NCI-H1436 treated with DMSO at 0.1 percent for 48 hours (cell line): ENCODE results near the gene KCNK10.
A peak's percentile ranks its signal among the peaks of the same experiment; 100 is the strongest.
"Not testable (repeated sequence)": the region's sequence is repeated elsewhere in the genome, so short reads cannot be mapped to it uniquely, and the experiment has no call there.

ENCODE experiments used
- DNase-seq: peaks from one replicate; lab custom pipeline; 2025; lab: John Stamatoyannopoulos, UW

Gene KCNK10

DNA sequence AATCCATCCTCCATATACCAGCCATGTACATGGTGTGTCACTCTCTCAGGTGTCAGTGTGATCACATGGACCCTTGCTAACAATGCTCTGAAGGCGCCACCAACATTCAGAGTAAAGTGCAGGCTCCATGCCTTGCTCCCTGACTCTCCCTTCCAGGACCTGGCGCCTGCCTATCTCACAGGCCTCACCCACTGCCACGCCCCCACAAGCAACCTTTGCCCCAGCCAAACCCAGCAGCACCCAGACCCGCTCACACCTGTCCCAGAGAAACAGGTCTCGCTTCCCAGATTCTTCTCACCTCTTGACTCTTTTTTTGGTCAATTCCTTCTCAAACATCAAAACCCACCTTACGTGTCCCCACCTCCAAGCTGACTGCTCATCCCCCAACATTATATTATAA is 52.3 kb downstream of the KCNK10 start:
- DNase-seq, result no peak

DNA sequence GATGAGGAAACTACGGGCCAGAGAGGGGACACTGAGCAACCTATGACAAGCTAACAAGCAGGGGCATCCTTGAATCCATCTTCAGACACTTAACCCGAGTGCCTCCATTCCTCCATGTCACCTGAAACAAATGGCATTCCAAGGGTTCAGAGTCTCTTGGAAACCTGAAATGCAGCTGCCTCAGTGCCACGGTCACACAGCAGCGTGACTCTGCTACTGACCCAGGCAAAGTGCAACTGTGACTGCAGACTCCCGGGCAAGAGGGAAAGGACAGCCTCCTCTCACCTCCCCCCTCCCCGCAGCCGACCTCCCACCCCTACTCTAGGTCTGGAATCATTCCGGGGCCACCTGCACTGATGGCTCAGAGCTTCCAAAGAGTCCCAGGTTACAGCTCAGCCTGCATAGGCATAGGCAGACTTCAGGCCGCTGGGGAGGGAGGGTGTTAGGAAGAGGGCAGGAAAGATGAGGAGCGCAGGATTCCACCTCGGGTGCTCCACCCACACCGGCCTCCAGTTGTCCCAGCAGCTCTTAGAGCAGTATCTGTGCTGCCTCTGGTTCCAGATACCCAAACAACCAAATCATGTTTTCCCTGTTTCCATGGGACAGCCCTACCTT is 53.2 kb downstream of the KCNK10 start:
- no peak for DNase-seq

DNA sequence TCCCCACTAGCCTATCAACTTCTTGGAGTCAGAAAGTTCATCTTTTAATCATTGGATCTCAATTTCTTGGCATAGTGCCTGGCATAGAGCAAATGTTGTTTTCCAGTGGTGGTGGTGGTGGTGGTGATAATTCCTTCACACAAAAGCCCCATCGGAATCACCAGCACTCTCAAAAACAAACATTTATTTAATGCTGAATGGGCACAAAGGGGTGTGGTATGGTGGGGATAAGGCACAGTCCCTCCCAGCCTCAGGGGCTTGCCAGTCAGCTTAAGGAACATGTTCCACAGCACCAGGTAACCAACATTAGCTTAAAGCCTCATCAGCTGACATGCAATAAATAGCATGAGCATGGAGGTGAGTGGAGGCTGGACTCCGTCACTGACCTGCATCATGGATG is 56.6 kb downstream of the KCNK10 start:
- DNase-seq, result no peak

DNA sequence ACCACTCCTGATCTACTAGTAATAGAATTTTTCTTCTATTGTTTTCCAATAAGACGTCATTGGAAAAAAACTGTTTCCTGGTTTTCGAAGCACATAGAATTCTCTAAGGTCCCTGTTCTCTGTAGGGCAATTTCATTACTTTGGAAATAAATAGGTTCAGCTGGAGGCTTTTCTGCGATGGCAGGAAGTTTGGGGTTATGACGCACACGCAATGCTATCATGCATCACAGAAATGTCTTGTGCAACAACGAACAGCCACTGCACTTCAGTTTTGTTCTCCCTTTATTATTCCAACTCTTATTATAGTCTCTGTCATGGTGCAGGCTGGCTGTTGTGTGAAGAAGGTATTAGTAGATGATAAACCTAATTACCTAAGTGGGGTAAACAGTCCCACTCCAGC is 59.0 kb downstream of the KCNK10 start:
- no peak for DNase-seq

DNA sequence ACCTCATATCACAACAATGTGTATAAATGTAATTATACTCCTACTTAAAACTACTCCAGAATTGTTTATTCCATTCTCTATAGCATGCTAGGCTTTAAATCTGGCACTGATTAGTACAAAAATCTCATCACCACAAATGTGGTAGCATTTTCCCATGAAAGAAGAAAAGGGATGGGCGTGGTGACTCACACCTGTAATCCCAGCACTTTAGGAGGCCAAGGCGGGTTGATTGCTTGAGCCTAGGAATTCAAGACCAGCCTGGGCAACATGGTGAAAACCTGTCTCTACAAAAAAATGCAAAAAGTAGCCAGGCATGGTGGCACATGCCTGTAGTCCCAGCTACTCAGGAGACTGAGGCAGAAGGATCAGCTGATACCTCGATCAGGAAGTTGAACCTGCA is 61.8 kb downstream of the KCNK10 start:
- not testable (repeated sequence) for DNase-seq

DNA sequence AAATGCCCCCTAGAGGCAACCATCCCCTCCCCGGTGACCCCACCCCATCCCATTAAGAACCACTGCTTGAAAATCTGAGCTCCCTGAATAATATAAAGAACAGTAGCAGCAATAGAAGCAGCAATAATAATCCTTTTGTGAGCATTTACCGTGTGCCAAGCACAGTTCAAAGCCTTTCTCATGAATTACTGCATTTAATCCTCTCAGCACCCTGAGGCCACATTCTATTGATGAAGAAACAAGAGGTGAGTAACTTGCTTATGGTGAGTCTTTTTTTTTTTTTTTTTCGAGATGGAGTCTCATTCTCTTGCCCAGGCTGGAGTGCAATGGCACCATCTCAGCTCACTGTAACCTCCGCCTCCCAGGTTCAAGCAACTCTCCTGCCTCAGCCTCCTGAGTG is 65.0 kb downstream of the KCNK10 start:
- DNase-seq, result no peak

DNA sequence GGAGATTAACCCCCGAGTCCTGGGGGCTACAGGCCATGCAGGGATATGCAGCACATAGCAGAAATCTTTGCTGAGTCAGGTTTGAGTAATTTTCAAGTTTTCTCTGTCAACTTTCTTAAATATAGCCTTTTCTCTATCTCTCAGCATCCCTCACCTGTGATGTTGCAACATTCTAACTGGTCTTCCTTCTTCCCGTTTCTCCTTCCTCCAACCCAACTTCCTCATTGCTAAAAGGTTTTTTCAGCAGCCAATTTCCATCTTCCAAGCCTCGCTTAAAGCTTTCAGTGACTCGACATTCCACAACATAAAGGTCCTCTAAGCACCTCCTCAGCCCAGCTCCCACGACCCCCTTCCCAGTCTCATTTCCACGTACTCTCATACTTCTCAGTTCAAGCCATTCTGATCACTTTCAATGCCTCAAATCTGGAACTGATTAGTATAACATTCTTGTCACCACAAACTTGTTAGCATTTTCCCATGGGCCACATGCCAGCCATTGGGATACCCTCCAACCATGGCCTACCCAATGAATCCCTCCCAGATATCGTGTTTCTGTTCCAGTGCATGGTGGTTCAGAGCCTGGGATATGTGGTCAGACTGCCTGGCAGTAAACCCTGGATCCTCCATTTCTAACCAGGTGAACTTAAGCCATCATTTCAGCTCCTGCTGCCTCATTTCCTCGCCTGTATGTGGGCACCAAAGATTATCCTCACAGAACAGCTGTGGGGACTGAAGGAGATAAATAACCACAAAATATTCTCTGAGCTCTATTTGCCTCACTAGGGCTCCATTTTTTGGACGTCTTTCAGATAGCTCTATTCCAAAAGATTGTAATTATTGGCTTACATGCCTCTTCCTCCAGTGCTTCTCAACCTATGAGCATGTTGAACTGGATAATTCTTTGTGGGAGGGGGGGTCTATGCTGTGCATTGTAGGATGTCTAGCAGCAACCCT is 65.8 kb downstream of the KCNK10 start:
- DNase-seq, result no peak

DNA sequence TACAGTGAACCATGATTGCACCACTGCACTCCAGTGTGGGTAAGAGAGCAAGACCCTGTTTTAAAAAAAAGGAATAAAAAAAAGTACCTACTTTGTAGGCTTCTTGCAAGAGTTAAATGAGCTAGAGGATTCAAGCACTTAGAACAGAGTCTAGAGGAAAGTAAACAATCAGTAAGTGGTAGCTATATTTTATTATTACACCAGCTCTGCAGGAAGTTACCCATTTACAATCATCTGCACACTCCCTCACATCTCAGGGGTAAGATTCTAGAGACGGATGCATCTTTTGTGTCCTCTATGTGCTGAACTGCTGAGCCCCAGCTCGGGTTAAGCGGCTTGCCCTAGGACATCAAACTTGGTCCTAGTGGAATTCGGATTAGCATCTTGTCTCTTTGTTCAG is 67.3 kb downstream of the KCNK10 start:
- no peak for DNase-seq

DNA sequence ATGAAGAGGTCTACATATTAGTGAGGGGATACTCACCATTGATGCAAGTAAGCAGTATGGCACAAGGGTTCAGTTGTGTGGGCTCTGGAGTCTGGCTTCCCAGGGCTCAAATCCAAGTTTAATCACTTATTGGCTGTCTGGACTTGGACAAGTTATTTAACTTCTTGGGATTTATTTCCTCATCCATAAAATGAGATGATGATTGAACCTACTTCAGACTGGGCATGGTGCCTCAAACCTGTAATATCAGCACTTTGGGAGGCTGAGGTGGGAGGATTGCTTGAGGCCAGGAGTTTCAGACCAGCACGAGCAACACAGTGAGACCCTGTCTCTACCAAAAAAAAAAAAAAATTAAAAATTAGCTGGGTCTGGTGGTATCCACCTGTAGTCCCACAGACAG is 67.9 kb downstream of the KCNK10 start:
- no peak for DNase-seq

DNA sequence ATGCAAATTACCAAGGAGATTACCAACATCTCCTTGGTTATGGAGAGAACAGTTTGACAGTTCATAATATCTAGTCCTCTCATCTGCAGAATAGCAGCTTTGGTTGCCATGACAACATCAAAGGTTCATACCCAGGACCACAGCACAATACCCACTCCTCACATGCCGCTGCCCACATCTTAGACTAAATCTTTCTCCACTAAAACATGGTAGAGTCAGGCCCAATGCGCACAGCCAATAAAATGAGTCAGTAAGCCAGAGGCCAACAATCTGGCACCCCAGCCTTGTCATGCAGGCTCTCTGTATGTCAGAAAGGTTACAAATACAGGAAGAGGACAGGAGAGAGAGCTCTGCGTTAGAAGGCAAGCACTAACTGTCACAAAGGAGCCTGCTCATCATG is 70.6 kb downstream of the KCNK10 start:
- no peak for DNase-seq

DNA sequence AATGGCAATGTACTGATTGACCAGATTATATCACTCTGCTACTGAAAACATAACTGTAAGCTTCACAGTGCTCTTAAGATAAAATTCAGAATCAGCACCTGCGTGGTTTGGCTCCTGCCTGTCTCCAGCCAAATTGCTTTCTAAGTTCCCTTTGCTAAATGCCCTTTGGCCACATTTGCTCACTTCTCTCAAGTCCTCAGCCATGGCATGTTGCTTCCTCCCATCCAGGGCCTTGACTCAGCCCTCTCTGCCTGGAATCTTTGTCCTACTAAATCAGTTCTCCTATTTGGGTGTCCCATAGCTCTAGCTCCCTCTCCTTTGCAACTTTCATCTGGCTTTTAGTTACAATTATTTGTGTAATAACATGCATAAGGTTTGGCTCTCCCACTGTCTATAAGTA is 71.4 kb downstream of the KCNK10 start:
- no peak for DNase-seq

DNA sequence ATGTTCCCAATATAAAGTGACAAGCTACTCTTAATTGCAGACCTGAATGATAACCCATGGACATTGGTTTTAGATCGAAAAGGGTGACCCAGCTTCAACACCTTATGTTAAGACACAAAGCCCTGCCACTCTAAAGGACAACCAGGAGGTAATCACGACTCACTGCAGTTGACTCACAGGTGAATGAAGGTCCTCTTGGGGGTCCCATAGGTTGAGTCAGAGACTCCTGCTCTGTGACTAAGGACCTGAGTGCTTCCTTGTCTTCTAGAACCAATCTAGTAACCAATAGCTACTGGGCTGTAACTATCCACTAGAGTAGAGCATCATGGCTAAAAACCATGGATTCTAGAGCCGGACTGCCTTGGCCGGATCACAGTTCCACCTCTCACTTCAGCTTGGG is 73.8 kb downstream of the KCNK10 start:
- DNase-seq, result no peak

DNA sequence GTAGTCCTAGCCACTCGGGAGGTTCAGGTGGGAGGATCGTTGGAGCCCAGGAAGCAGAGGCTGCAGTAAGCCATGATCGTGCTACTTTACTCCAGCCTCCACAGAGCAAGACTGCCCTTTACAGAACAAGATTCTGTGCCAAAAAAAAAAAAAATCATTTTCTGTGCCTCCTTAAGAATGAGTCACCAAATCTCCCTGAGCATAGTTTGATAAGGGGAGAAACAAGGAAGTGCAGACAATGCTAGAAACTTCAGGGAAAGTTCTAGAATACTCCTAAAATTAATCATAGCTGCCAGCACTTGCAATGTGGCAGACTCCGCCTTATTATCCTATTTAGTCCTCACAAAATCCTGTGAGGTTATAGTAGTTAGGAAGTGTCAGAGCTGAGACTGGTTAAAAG is 74.5 kb downstream of the KCNK10 start:
- DNase-seq, result no peak

DNA sequence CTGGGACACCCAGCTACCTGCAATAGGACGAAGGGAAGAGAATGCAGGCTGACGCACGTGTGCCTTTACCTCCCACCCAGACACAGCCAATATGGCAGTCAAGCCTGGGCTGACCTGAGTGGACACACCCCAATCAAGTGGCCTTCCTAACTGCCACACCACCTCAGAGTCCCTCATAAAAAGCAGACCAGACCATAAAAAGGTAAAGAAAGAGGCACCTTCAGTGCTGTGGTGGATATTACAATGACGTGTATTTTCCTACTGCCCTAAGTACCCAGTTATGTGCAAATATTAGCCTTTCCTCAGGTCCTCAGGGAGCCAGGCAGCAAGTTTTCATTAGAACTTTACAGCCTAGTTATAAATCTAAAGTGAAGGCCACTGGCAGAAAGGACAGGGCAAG is 75.8 kb downstream of the KCNK10 start:
- no peak for DNase-seq

DNA sequence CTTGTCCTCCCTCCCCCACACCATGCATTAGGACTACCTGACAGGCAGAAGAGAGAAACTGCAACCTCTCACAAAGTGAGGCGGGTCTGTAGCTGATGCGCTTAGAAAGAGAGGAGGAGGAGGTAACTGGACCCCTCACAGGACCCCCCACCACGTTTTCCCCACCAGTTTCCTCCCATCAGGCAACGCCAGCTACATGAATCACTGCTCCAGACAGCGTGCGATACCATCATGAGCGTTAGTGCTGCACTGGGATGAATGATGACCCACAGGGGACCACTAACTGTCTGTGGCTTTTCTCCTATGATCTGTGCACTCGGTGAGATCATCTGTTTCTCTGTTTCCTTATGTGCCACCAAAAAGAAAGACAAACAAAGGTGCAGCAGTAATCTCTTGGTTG is 77.7 kb downstream of the KCNK10 start:
- peak; percentile 44 for DNase-seq

DNA sequence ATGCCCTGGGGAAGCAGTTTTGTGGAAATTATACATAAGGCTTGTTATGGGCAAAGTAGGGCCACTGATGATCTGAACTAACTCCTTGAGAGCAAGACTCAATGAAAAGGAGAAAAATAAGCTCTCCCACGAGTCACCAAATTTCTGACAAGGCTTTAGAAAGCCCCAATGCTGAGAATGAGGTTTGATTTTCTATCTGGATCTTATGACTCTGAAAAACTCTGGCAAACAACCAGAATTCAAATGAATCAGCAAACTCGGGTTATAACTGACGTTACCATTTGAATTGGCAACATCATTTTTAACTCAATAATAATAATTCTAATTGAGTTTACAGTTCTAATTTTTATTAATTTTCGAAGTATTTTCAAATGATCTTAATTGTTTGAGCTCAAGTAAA is 79.1 kb downstream of the KCNK10 start:
- no peak for DNase-seq

DNA sequence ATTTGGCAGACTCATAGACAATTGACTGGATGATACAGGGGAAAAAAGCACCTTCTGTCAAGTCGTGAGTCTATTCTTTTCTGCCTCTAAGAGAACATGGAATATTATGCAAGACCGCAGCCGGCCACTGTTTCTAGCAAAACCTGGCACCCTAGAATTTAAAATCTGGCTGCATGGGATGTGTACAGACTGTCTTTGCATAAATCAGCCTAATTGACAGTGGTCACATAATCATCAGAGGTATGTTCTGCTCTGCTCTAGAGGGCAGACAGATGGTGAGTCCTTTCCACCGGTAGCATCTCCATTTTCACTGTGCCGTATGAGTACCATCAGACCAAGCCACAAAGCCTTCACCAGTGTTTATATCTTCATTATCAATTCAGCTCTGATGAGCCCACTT is 80.6 kb downstream of the KCNK10 start:
- DNase-seq, result no peak

DNA sequence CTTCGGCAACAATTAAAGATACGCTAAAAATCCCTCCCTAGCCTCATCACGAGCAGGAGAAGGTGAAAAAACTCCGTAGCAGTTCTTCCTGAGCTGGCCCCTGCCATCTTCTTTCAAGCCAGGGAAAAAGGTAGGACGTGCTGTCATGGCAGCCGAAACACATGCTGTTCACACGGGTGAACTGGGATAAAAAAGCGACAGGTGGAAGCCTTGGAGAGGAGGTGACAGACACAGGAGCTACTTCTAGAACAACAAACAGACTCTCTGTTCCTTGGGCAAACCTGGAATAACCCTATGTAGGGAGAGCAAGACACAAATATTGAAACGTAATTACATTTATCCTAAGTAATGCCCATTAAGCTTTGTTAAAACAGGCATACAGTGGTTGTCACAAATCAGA is 81.3 kb downstream of the KCNK10 start:
- DNase-seq, result no peak

DNA sequence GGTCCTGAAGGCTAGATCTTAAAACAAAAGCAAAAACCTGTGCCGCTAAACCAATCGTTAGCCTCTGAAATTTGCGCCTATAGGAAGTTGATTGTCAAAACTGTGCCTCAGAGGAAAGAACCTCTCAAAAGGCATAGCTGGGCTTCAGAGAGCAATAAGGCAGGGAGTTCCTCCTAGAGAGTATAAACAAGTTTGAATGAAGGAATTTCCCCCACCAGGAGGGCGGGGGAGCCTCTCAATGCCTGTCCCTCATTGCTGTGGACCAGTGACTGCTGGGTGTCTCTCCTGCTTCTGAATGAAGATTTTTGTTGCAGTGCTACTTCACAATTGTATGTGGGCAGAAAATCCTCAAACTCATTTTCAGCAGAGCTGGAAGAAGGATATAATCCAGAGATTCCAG is 88.6 kb downstream of the KCNK10 start:
- DNase-seq, result no peak

DNA sequence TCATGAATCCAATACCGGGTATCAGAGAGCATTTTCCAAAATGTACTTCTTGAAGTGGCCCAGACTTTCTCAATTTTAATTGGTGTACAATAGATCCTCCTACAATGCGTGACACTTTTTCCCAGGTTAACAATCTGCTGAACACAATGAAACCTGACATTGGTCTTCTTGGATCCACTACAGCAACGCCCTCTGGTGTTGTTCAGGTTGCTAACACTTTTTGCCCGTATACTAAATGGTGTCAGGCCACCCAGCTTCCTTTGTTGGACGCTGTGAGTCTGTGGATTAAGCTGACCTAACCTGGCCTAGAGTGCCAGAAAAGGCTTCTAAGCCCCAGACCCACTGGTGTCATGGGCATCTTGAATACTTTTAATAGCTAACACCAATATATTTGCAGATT is 89.2 kb downstream of the KCNK10 start:
- no peak for DNase-seq

DNA sequence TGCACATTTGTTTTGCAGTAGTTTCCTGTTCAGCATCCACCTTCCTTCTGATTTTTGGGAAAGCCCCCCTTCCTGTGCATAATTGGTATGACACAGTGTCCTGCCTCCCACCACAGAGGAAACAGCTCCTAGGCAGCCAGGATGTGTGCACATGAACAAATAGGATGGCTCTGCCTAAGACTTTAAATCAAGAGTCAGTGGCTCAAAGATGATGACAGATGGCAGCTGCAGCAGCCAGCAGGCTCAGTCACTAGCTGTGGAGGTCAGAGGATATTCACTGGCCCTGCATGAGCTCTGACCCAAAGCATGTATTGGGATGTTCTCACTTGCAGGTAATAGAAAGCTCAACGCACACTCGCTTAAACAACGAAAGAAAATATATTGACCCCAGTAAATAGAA is 90.3 kb downstream of the KCNK10 start:
- no peak for DNase-seq

DNA sequence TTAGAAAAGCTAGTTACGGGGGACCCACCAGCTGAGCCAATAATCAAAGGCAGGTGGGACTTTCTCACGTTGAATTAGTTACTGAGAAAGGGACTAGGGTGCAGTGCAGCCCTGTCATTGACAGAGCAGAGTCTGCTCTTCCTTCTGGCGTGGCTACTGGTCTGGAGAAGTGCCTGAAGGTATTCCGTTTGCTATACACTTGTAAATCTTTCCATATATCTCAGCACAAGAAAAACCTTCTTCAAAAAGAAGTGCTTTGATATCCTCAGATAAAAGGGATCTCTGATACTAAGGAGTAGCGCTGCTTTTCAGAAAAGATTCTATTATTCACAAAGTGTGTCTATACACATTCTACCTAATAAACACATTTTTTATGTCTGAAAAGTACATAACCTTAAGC is 91.5 kb downstream of the KCNK10 start:
- no peak for DNase-seq

DNA sequence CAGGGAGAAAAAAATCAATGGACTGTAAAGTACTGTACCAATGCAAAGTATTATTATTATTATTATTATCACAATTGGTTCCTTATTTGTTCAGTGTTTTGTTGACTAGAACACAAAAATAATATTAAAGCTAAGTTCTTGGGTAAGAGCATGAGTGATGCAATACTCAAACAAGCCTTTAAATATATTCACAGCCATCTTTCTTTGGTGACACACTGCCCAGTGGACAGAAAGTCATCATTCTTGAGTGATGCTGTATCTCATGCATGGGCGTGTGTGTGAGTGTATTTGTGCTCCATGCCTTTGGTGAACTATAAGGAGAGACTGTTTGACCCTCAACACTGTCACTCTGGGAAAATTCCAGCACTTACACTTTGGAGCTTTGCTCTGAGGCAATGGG is 93.6 kb downstream of the KCNK10 start:
- no peak for DNase-seq
